HepG2 (cell line): ENCODE measurements around the gene ANKHD1. TPM values are rescaled to one million over a fixed set of nuclear protein-coding genes. Genes with fewer than 3 reads are reported as not detected.
A peak's percentile ranks its signal among the peaks of the same experiment; 100 is the strongest.

Experiments used
- BCL3 ChIP-seq: sonication (generic); formaldehyde crosslinking; IDR thresholded peaks from 2 replicates; pipeline ENCODE4 v1.5.1; 2020; ENCODE audit warnings: mild to moderate bottlenecking, missing genetic modification reagents, moderate library complexity
- FOSL2 ChIP-seq: sonication (generic); formaldehyde crosslinking; IDR thresholded peaks from 2 replicates; pipeline ENCODE4 v1.4.0; 2020; ENCODE audit warnings: missing genetic modification reagents
- IKZF1 ChIP-seq: fragments of 450-650 bp; IDR thresholded peaks from 2 replicates; pipeline ENCODE4 v1.7.1; 2016
- KDM1A ChIP-seq: IDR thresholded peaks from 2 replicates; pipeline ENCODE4 v1.6.1; 2016; ENCODE audit warnings: missing compliant biosample characterization
- MXI1 ChIP-seq: IDR thresholded peaks from 3 replicates; pipeline ENCODE4 v1.6.1; 2012; ENCODE audit warnings: low read depth, low read length, inconsistent platforms, borderline replicate concordance
- NFKBIZ ChIP-seq: IDR thresholded peaks from 2 replicates; pipeline ENCODE4 v1.6.1; 2018; ENCODE audit warnings: missing genetic modification reagents, missing compliant biosample characterization
- PHF21A ChIP-seq: sonication (generic); formaldehyde crosslinking; IDR thresholded peaks from 2 replicates; pipeline ENCODE4 v1.5.0; 2020; ENCODE audit warnings: mild to moderate bottlenecking, missing genetic modification reagents
- RARG ChIP-seq: sonication (generic); formaldehyde crosslinking; IDR thresholded peaks from 2 replicates; pipeline ENCODE4 v1.4.0; 2020; ENCODE audit warnings: low read depth, mild to moderate bottlenecking, missing genetic modification reagents
- RFXAP ChIP-seq: sonication (generic); formaldehyde crosslinking; IDR thresholded peaks from 2 replicates; pipeline ENCODE4 v1.4.0; 2020; ENCODE audit warnings: missing genetic modification reagents, borderline replicate concordance
- SALL2 ChIP-seq: sonication (generic); formaldehyde crosslinking; IDR thresholded peaks from 2 replicates; pipeline ENCODE4 v1.8.1; 2023; ENCODE audit warnings: mild to moderate bottlenecking, missing genetic modification reagents, inconsistent platforms
- TEAD2 ChIP-seq: sonication (generic); formaldehyde crosslinking; IDR thresholded peaks from 2 replicates; pipeline ENCODE4 v1.9.0; 2021; ENCODE audit warnings: missing genetic modification reagents
- THRA ChIP-seq: sonication (generic); formaldehyde crosslinking; IDR thresholded peaks from 2 replicates; pipeline ENCODE4 v1.4.0; 2020; ENCODE audit warnings: missing genetic modification reagents, borderline replicate concordance
- ZBTB39 ChIP-seq: sonication (generic); formaldehyde crosslinking; IDR thresholded peaks from 2 replicates; pipeline ENCODE4 v1.5.0; 2020; ENCODE audit warnings: missing genetic modification reagents
- ZBTB49 ChIP-seq: sonication (generic); formaldehyde crosslinking; IDR thresholded peaks from 2 replicates; pipeline ENCODE4 v1.4.0; 2020; ENCODE audit warnings: missing genetic modification reagents, borderline replicate concordance
- ZFAT ChIP-seq: sonication (generic); formaldehyde crosslinking; conservative IDR thresholded peaks from 2 replicates; pipeline ENCODE4 v1.8.1; 2023; ENCODE audit warnings: missing genetic modification reagents, inconsistent platforms
- ZMYM2 ChIP-seq: sonication (generic); formaldehyde crosslinking; IDR thresholded peaks from 2 replicates; pipeline ENCODE4 v1.8.0; 2022; ENCODE audit warnings: mild to moderate bottlenecking, missing genetic modification reagents
- ZNF260 ChIP-seq: sonication (generic); formaldehyde crosslinking; IDR thresholded peaks from 2 replicates; pipeline ENCODE4 v1.4.0; 2020; ENCODE audit warnings: missing genetic modification reagents, low read depth, mild to moderate bottlenecking, borderline replicate concordance
- ZNF281 ChIP-seq: sonication (generic); formaldehyde crosslinking; IDR thresholded peaks from 2 replicates; pipeline ENCODE4 v1.4.0; 2020; ENCODE audit warnings: missing genetic modification reagents, borderline replicate concordance
- ZNF746 ChIP-seq: sonication (generic); formaldehyde crosslinking; IDR thresholded peaks from 2 replicates; pipeline ENCODE4 v1.8.0; 2022; ENCODE audit warnings: mild to moderate bottlenecking, missing genetic modification reagents
- polyA plus RNA-seq, 8 experiments: library from polyadenylated mRNA; depleted of rRNA in 3 of 8; stranded (reverse) in 7 of 8; unstranded in 1 of 8; fragments of >200 nt; fragmentation: Illumina TruSeq in 4 of 8; extraction: Trizol in 4 of 8; gene quantifications; 2 replicates each; pipeline versions ENCODE4 v1.2.1 to v1.2.3, GENCODE V29; 2011 to 2016; ENCODE audit warnings: low read depth in 4 of 8, missing spikeins in 1 of 8, mixed read lengths in 1 of 8; ENCODE audit not compliant: insufficient read depth in 1 of 8
- total RNA-seq, 5 experiments: library from RNA; depleted of rRNA; stranded (reverse); fragments of >200 nt; fragmentation: Illumina TruSeq; extraction: Trizol; gene quantifications; 2 replicates each; pipeline ENCODE4 v1.2.3, GENCODE V29; 2016; ENCODE audit warnings: low read depth in 1 of 5

The ANKHD1 gene
- total and polyA plus RNA-seq, 2 of the 13 experiments (the other 11 are each of a cell fraction or from before 2014, with no cell fraction given) = 69.9 to 82.0 TPM

- TF ChIP-seq TEAD2 (CRISPR knock-in tag) (0 out of 2 replicates have a peak, but pooled peaks have one; percentile 18), ZBTB39 (CRISPR knock-in tag) (0 out of 2 replicates have a peak, but pooled peaks have one; percentile 15), RARG (CRISPR knock-in tag) (no peak), RFXAP (0 out of 2 replicates have a peak, but pooled peaks have one; percentile 53), MXI1 (no peak), BCL3 (no peak), ZNF260 (CRISPR knock-in tag) (no peak), ZFAT (CRISPR knock-in tag) (0 out of 2 replicates have a peak, but pooled peaks have one; percentile 83), IKZF1 (no peak), ZNF281 (CRISPR knock-in tag) (no peak), ZMYM2 (0 out of 2 replicates have a peak, but pooled peaks have one; percentile 21), KDM1A (CRISPR knock-in tag) (0 out of 2 replicates have a peak, but pooled peaks have one; percentile 54), FOSL2 (CRISPR knock-in tag) (0 out of 2 replicates have a peak, but pooled peaks have one; percentile 21), ZBTB49 (CRISPR knock-in tag) (no peak), SALL2 (CRISPR knock-in tag) (no peak), THRA (CRISPR knock-in tag) (no peak), NFKBIZ (CRISPR knock-in tag) (no peak), ZNF746 (CRISPR knock-in tag) (0 out of 2 replicates have a peak, but pooled peaks have one; percentile 37), PHF21A (CRISPR knock-in tag) (0 out of 2 replicates have a peak, but pooled peaks have one; percentile 27)
These were observed 1.5 kb upstream of the ANKHD1 start (continued) for GRCh38 chr5:140399979-140400729.
